T-helper 17 cell (primary cell): ENCODE measurements around the gene DISP3. TPM values are rescaled to one million over a fixed set of nuclear protein-coding genes. Genes with fewer than 3 reads are reported as not detected.
"Not testable (repeated sequence)": the region's sequence is repeated elsewhere in the genome, so short reads cannot be mapped to it uniquely, and the experiment has no call there.

Experiments
- ATAC-seq: fragments of 150-1000 bp; cut with Tn5 transposase; 2 replicates; pipeline ENCODE4 v1.10.0; 2021; ENCODE audit warnings: mild to moderate bottlenecking, moderate library complexity
- DNase-seq, 3 donors: peaks; one replicate each; pipeline versions ENCODE4 v3.0.0 to v3.0.0-alpha.2; 2020 to 2021
- H3K9me3 ChIP-seq: one replicate; pipeline ENCODE4 v1.7.0; 2013; ENCODE audit warnings: low read length, mild to moderate bottlenecking; ENCODE audit not compliant: control insufficient read depth, poor library complexity, severe bottlenecking
- H3K27ac Mint-ChIP-seq: one replicate; pipeline ENCODE4 v1.8.0; 2022; ENCODE audit warnings: mild to moderate bottlenecking, moderate library complexity, mixed read lengths
- H3K27me3 Mint-ChIP-seq: one replicate; pipeline ENCODE4 v1.8.0; 2022; ENCODE audit warnings: mixed read lengths
- H3K36me3 Mint-ChIP-seq: one replicate; pipeline ENCODE4 v1.8.0; 2022; ENCODE audit warnings: low read depth, mixed read lengths
- H3K4me1 Mint-ChIP-seq: one replicate; pipeline ENCODE4 v1.8.0; 2022; ENCODE audit warnings: mild to moderate bottlenecking, mixed read lengths
- H3K4me3 Mint-ChIP-seq: one replicate; pipeline ENCODE4 v1.8.0; 2022; ENCODE audit warnings: mild to moderate bottlenecking, moderate library complexity, mixed read lengths
- total RNA-seq, 4 donors: library from RNA in 2 of 4; stranded (reverse) in 2 of 4; gene quantifications; one replicate each; pipeline ENCODE4 v1.2.3 and lab custom pipeline; 2022 to 2026

The DISP3 gene
- total RNA-seq, 2 donors from 2014 or later = 0.70 to 1.1 TPM

DNA sequence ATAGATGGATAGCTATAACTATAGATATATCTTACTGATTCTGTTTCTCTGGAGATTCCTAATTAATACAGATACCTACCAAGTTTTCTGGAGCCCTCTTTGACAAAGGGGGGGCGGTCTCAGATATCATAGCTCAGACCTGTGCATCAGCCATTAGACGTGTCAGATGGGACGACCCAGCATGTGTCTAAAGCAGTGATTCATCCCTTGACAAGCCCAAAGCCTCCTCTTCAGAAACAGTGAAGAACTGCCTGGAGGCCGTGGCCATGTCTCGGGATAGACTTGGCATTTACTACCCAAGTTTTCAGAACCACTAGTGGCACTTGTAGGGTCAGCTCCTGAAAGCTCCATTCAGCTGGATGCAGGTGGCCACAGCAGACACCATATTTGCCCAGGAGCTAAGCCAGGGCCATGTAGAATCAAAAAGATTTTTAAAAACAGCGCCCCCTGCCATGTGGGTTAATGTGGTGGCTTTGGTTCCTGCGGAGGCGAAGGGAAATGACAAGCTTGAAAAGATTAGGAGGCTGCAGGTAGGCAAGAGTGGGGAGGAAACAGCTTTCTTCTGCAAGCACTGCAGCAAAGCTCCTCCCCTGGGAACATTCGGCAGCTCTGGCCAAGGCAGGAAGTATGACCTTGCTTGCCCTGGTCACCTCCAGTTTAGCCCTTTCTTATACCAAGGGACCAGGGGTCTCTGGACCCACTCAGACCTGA lies 93.1 kb downstream of the DISP3 start:
- Mint-ChIP-seq H3K36me3 (peaks cover 4% of the 10 kb centered on the region), H3K27ac (no peak overlapping the region), H3K4me3 (no peak overlapping the region), H3K4me1 (peaks cover 4% of the 10 kb centered on the region), H3K27me3 (peaks cover 59% of the 10 kb centered on the region)
- no peaks in the 10 kb centered on the region for H3K9me3 ChIP-seq
- DNase-seq (no peak), ATAC-seq (no peak)

DNA sequence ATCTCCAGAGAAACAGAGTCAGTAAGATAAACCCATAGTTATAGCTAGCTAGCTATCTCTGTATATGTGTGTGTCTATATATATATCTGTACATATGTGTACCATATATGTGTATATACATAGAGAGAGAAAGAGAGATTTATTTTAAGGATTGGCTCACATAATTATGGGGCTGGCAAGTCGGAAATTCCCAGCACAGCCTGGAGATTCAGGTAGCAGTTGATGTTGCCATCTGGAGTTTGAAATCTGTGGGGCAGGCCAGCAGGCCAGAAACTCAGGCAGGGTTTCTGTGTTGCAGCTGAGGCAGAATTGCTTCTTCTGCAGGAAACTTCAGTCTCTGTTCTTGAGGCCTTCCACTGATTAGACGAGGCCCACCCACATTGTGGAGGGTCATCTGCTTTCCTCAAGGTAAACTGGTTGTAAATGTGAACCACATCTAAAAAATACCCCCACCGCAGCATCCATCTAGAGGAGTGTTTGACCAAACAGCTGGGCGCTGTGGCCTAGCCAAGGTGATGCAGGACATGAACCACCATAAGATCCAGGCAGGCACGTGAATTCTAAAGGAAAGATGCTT lies 94.2 kb downstream of the DISP3 start:
- ATAC-seq = no peak
- Mint-ChIP-seq H3K4me1 (peaks cover 6% of the 10 kb centered on the region), H3K36me3 (peaks cover 3% of the 10 kb centered on the region), H3K27ac (no peak overlapping the region), H3K4me3 (no peak overlapping the region), H3K27me3 (peaks cover 59% of the 10 kb centered on the region)
- no peak for DNase-seq
- H3K9me3 ChIP-seq = no peaks in the 10 kb centered on the region

DNA sequence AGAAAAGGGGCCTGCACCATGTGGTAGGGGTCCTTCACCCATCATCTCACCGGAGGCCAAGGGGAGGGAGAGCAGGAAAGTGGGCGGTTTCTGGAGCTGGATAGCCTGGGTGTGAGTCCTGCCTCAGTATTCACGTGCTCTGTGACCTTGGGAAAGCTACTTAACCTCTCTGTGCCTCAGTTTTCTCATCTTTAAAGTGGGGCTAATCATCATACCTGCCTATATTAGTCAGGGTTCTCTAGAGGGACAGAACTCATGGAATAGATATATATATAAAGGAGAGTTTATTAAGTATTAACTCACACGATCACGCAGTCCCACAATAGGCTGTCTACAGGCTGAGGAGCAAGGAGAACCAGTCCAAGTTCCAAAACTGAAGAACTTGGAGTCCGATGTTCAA lies 96.6 kb downstream of the DISP3 start:
- H3K9me3 ChIP-seq = no peaks in the 10 kb centered on the region
- no peak for ATAC-seq
- Mint-ChIP-seq H3K36me3 (no peaks in the 10 kb centered on the region), H3K27me3 (peaks cover 54% of the 10 kb centered on the region), H3K4me3 (no peak overlapping the region), H3K4me1 (peaks cover 6% of the 10 kb centered on the region), H3K27ac (no peak overlapping the region)
- DNase-seq = no peak

DNA sequence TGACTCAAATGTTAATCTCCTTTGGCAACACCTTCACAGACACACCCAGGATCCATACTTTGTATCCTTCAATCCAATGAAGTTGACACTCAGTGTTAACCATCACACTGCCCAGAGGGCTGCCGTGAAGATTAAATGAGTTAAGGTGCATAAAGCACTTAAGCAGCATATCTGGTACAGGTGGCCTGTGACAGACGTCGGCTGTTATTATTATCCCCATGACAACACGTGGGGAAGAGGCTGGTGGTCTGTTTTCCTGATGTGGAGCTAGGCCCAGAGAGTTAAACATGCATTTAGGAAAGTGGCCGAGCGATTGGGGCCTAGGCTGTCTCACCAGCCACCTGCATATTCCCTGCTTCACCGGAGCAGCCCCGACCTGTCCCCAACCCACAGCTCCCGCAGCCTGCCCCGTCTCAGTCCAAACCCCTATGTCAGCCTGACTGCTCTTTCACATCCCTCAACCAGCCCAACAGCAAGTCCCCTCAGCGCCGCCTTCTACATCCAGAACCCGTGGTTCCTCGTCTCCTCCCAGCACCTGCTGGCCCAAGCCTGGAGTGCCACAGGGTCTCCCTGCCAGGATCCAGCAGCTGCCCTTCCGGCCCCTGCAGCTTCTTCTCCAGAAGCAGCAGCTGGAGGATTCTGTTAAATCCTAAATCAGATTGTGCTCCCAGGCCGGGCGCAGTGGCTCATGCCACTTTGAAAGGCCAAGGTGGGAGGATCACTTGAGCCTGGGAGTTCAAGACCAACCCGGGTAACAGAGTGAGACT lies 97.3 kb downstream of the DISP3 start:
- Mint-ChIP-seq H3K4me3 (no peak overlapping the region), H3K27ac (no peak overlapping the region), H3K36me3 (no peaks in the 10 kb centered on the region), H3K27me3 (peaks cover 55% of the 10 kb centered on the region), H3K4me1 (peaks cover 6% of the 10 kb centered on the region)
- ATAC-seq = no peak
- DNase-seq = no peak
- no peaks in the 10 kb centered on the region for H3K9me3 ChIP-seq

- DNase-seq = no peak
- ATAC-seq = no peak
- no peaks in the 10 kb centered on the region for H3K36me3 Mint-ChIP-seq
- peaks cover 4% of the 10 kb centered on the region for H3K4me1 Mint-ChIP-seq
- H3K27me3 Mint-ChIP-seq = peaks cover 47% of the 10 kb centered on the region
- H3K27ac Mint-ChIP-seq = no peak overlapping the region
- no peak overlapping the region for H3K4me3 Mint-ChIP-seq
- no peaks in the 10 kb centered on the region for H3K9me3 ChIP-seq
Observed at GRCh38 chr1:11578004-11578403, 99.0 kb downstream of the DISP3 start.

- H3K4me3 Mint-ChIP-seq = no peak overlapping the region
- no peak overlapping the region for H3K27ac Mint-ChIP-seq
- peaks cover 55% of the 10 kb centered on the region for H3K27me3 Mint-ChIP-seq
- H3K4me1 Mint-ChIP-seq = peaks cover 4% of the 10 kb centered on the region
- no peaks in the 10 kb centered on the region for H3K9me3 ChIP-seq
- DNase-seq = no peak
- no peaks in the 10 kb centered on the region for H3K36me3 Mint-ChIP-seq
- no peak for ATAC-seq
Observed at GRCh38 chr1:11579506-11579905, 100.6 kb downstream of the DISP3 start.

DNA sequence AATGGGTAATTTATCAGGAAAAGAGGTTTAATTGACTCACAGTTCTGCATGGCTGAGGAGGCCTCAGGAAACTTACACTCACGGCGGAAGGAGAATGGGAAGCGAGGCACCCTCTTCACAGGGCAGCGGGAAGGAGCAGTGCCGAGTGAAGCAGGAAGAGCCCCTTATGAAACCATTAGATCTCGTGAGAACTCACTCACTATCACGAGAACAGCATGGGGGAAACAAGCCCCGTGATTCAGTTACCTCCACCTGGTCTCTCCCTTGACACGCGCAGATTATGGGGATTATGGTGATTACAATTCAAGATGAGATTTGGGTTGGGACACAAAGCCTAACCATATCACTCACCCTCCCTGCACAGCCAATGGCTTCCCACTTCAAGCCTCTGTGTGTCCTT lies 101.1 kb downstream of the DISP3 start:
- ATAC-seq, DNase-seq, H3K27ac Mint-ChIP-seq, H3K4me3 Mint-ChIP-seq, H3K36me3 Mint-ChIP-seq, H3K9me3 ChIP-seq, H3K4me1 Mint-ChIP-seq: not testable (repeated sequence)
- H3K27me3 Mint-ChIP-seq = peaks cover 58% of the 10 kb centered on the region

- peaks cover 4% of the 10 kb centered on the region for H3K4me1 Mint-ChIP-seq
- H3K36me3 Mint-ChIP-seq = no peaks in the 10 kb centered on the region
- peaks cover 57% of the 10 kb centered on the region for H3K27me3 Mint-ChIP-seq
Observed at GRCh38 chr1:11581445-11581991, 102.6 kb downstream of the DISP3 start.

GRCh38 chr1:11585389-11585788 lies 106.4 kb downstream of the DISP3 start:
- DNase-seq (no peak), ATAC-seq (no peak)
- H3K4me1 Mint-ChIP-seq = peaks cover 2% of the 10 kb centered on the region
- no peak overlapping the region for H3K27ac Mint-ChIP-seq
- H3K36me3 Mint-ChIP-seq = no peaks in the 10 kb centered on the region
- no peak overlapping the region for H3K4me3 Mint-ChIP-seq
- no peaks in the 10 kb centered on the region for H3K9me3 ChIP-seq
- H3K27me3 Mint-ChIP-seq = peaks cover 43% of the 10 kb centered on the region

More at GRCh38 chr1:11581445-11581991, 102.6 kb downstream of the DISP3 start:
- no peak for ATAC-seq
- no peak overlapping the region for H3K27ac Mint-ChIP-seq
- no peak for DNase-seq
- no peak overlapping the region for H3K4me3 Mint-ChIP-seq
- H3K9me3 ChIP-seq = no peaks in the 10 kb centered on the region

Other genes with a start within 250 kb of the DISP3 start
- gene MTOR, start 216.6 kb upstream of the DISP3 start, total RNA-seq = 10 to 100 TPM; 47.3 to 50.0 TPM
- 10 to 100 TPM; 19.1 to 25.3 TPM for gene UBIAD1, start 206.0 kb upstream of the DISP3 start, total RNA-seq
- 1 to 10 TPM; 1.3 to 2.2 TPM for gene FBXO2, start 175.3 kb downstream of the DISP3 start, total RNA-seq
- gene FBXO44, start 175.7 kb downstream of the DISP3 start, total RNA-seq = 10 to 100 TPM; 36.2 to 36.5 TPM
- gene FBXO6, start 185.0 kb downstream of the DISP3 start, total RNA-seq = 1 to 10 TPM; 2.7 to 4.2 TPM
- 10 to 100 TPM; 23.2 to 28.1 TPM for gene MAD2L2, start 202.0 kb downstream of the DISP3 start, total RNA-seq
- under 1 TPM in 1 of 2 donors, not detected in 1; 0.17 TPM for gene DRAXIN, start 212.6 kb downstream of the DISP3 start, total RNA-seq